ENCODE results near the gene GRHPR.

DNA sequence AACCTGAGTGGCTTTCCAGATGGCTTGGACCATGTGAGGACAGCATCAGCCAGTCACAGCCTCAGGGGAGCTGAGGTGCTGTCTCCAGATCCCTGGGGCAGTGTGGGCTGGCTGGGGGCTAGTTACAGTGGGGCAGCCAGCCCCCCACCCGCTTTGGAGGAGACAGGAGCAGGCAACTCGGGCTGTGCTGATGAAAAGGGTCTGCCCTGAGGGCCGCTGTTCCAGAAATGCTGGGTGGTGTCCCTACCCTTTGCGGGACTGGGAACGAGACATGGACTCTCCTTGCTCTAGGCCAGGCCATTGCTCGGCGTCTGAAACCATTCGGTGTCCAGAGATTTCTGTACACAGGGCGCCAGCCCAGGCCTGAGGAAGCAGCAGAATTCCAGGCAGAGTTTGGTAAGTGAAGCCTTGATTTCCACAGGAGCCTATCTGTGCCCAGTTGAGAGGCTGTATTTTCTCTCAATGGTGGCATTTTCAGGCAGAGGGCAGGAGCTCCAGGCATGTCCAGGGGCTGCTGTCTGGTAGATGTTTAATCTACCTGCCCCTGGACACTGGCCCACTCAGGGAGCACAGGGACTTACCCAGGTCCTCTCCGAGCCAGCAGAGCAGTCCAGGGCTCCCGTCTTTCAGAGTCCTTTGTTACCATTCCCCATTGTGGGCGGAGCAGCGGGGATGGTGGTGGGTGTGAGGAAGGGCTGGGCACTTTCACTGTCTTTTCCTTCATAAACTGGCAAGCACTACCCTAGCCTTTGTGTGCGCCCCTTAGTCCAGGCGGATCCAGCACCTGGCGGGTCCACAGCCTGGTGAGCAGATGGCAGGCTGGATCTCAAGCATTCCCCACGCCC, 7.2 kb downstream of the GRHPR start:
- TF ChIP-seq POLR2AphosphoS5 (IDR thresholded peaks at IDR 0.05; ENCODE audit: low read depth) (no peak), CTCF (IDR thresholded peaks at IDR 0.05; ENCODE audit: insufficient read depth, low read length) (no peak), GABPA (IDR thresholded peaks at IDR 0.05; ENCODE audit: low read depth) (no peak), SPI1 (IDR thresholded peaks at IDR 0.05; ENCODE audit: borderline replicate concordance, low read depth) (no peak)
- TF ChIP-seq, protein P1, sequence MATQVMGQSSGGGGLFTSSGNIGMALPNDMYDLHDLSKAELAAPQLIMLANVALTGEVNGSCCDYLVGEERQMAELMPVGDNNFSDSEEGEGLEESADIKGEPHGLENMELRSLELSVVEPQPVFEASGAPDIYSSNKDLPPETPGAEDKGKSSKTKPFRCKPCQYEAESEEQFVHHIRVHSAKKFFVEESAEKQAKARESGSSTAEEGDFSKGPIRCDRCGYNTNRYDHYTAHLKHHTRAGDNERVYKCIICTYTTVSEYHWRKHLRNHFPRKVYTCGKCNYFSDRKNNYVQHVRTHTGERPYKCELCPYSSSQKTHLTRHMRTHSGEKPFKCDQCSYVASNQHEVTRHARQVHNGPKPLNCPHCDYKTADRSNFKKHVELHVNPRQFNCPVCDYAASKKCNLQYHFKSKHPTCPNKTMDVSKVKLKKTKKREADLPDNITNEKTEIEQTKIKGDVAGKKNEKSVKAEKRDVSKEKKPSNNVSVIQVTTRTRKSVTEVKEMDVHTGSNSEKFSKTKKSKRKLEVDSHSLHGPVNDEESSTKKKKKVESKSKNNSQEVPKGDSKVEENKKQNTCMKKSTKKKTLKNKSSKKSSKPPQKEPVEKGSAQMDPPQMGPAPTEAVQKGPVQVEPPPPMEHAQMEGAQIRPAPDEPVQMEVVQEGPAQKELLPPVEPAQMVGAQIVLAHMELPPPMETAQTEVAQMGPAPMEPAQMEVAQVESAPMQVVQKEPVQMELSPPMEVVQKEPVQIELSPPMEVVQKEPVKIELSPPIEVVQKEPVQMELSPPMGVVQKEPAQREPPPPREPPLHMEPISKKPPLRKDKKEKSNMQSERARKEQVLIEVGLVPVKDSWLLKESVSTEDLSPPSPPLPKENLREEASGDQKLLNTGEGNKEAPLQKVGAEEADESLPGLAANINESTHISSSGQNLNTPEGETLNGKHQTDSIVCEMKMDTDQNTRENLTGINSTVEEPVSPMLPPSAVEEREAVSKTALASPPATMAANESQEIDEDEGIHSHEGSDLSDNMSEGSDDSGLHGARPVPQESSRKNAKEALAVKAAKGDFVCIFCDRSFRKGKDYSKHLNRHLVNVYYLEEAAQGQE (IDR thresholded peaks at IDR 0.05; ENCODE audit: insufficient replicate concordance, low read depth): no peak

Measured in HL-60 (cell line).